ENCODE results near the gene AFTPH. TPM values are rescaled to one million over a fixed set of nuclear protein-coding genes. Genes with fewer than 3 reads are reported as not detected.

Gene AFTPH
- polyA plus RNA-seq, 1 of the 3 experiments (the other 2 are of a cell fraction): 7.4 TPM

- 96% methylated on average over 5 of the region's 5 CpGs for WGBS (ENCODE audit: low lambda C conversion rate)
- CTCF ChIA-PET: interaction anchor here (0.6 to 2.0 kb wide), 10 partner anchors 11 to 531 kb away, joined by 3 to 5 read pairs (median 3); partner anchors contain the start of gene SERTAD2
- no peaks in the 10 kb centered on the region; the same call in 1 of the 2 replicates for H3K79me2 ChIP-seq (ENCODE audit: insufficient read depth)
- H3K4me2 ChIP-seq: no peak overlapping the region
- H3K9me3 ChIP-seq: no peaks in the 10 kb centered on the region
- H3F3A ChIP-seq (replicated peaks; ENCODE audit: insufficient read depth): peaks cover 6% of the 10 kb centered on the region
- H3K9me2 ChIP-seq: no peaks in the 10 kb centered on the region
- H3K4me3 ChIP-seq (ENCODE audit: low read depth in 2 of 2, low read length in 1 of 2): no peak overlapping the region
- no peaks in the 10 kb centered on the region for H3K27me3 ChIP-seq (ENCODE audit: insufficient read depth)
- POLR2A ChIA-PET: interaction anchor here (1.3 kb wide), 1 partner anchor 71 kb away, joined by 3 read pairs; the partner anchor contains the start of gene SERTAD2
- H3K9ac ChIP-seq: no peak overlapping the region
- no peak overlapping the region for H3K27ac ChIP-seq (ENCODE audit: low read depth in 2 of 2, low read length in 1 of 2)
- no peak for DNase-seq
- H2AFZ ChIP-seq (ENCODE audit: low read depth): no peak overlapping the region
- peaks cover 30 to 55% of the 10 kb centered on the region in 2 experiments for H3K36me3 ChIP-seq (replicated peaks in 1 of 2; ENCODE audit: control insufficient read depth in 1 of 2, insufficient read depth in 2 of 2, low read length in 1 of 2)
- TF ChIP-seq NFIC (IDR thresholded peaks at IDR 0.05; ENCODE audit: borderline replicate concordance) (no peak), SIN3A (IDR thresholded peaks at IDR 0.05; ENCODE audit: borderline replicate concordance, low read depth, low read length) (no peak), MXI1 (IDR thresholded peaks at IDR 0.05; ENCODE audit: low read depth, low read length) (no peak), EP300 (IDR thresholded peaks at IDR 0.05; ENCODE audit: borderline replicate concordance in 1 of 2, low read depth in 1 of 2, low read length in 1 of 2) (no peak), RXRA (IDR thresholded peaks at IDR 0.05; ENCODE audit: borderline replicate concordance, low read depth) (no peak), POLR2AphosphoS5 (IDR thresholded peaks at IDR 0.05; ENCODE audit: low read depth, low read length) (no peak)
- peaks cover 4 to 7% of the 10 kb centered on the region in 2 experiments; a peak in 2 of 4 replicates for H3K4me1 ChIP-seq (ENCODE audit: control insufficient read depth in 1 of 2, insufficient read depth in 2 of 2, low read depth in 1 of 2, low read length in 1 of 2)
- H4K20me1 ChIP-seq (ENCODE audit: insufficient read depth): no peaks in the 10 kb centered on the region
These were observed 58.7 kb downstream of the AFTPH start for GRCh38 chr2:64582774-64583340.

- Histone ChIP-seq H3K4me1 (ENCODE audit: control insufficient read depth in 1 of 2, insufficient read depth in 2 of 2, low read depth in 1 of 2, low read length in 1 of 2) (peaks cover 4% of the 10 kb centered on the region in 2 experiments; a peak in 2 of 4 replicates), H3K36me3 (replicated peaks in 1 of 2; ENCODE audit: control insufficient read depth in 1 of 2, insufficient read depth in 2 of 2, low read length in 1 of 2) (peaks cover 43 to 56% of the 10 kb centered on the region in 2 experiments), H3K9me2 (no peaks in the 10 kb centered on the region), H3K4me2 (no peak overlapping the region), H3K79me2 (ENCODE audit: insufficient read depth) (no peaks in the 10 kb centered on the region), H3K27me3 (ENCODE audit: insufficient read depth) (no peaks in the 10 kb centered on the region), H3K4me3 (ENCODE audit: low read depth in 2 of 2, low read length in 1 of 2) (no peak overlapping the region), H3F3A (replicated peaks; ENCODE audit: insufficient read depth) (peaks cover 8% of the 10 kb centered on the region), H4K20me1 (ENCODE audit: insufficient read depth) (no peaks in the 10 kb centered on the region), H3K9ac (no peak overlapping the region), H3K27ac (ENCODE audit: low read depth in 2 of 2, low read length in 1 of 2) (no peak overlapping the region), H3K9me3 (no peaks in the 10 kb centered on the region), H2AFZ (ENCODE audit: low read depth) (no peak overlapping the region)
- ChIA-PET POLR2A (no interaction called here), CTCF (interaction anchor here (0.8 to 3.7 kb wide), 25 partner anchors 9 to 319 kb away, joined by 3 to 31 read pairs (median 6); partner anchors contain the start of genes AFTPH and SERTAD2)
- WGBS (ENCODE audit: low lambda C conversion rate): 93% methylated on average over 4 of the region's 4 CpGs
- no peak for DNase-seq
- TF ChIP-seq SMC3 (IDR thresholded peaks at IDR 0.05; ENCODE audit: low read depth, low read length) (no peak), PBX3 (IDR thresholded peaks at IDR 0.05) (no peak), MXI1 (IDR thresholded peaks at IDR 0.05; ENCODE audit: low read depth, low read length) (no peak), RFX5 (IDR thresholded peaks at IDR 0.05; ENCODE audit: low read length) (no peak), FOXJ3 (CRISPR knock-in tag; IDR thresholded peaks at IDR 0.05) (no peak), MEF2A (IDR thresholded peaks at IDR 0.05; ENCODE audit: borderline replicate concordance, low read depth) (no peak), TCF12 (IDR thresholded peaks at IDR 0.05) (no peak), TAF1 (IDR thresholded peaks at IDR 0.05; ENCODE audit: borderline replicate concordance, low read depth, low read length) (no peak), EP300 (IDR thresholded peaks at IDR 0.05; ENCODE audit: borderline replicate concordance in 1 of 2, low read depth in 1 of 2, low read length in 1 of 2) (no peak), POLR2AphosphoS5 (IDR thresholded peaks at IDR 0.05; ENCODE audit: low read depth, low read length) (no peak), GABPA (IDR thresholded peaks at IDR 0.05; ENCODE audit: low read depth) (no peak), RCOR1 (IDR thresholded peaks at IDR 0.05; ENCODE audit: low read length) (no peak), CHD2 (IDR thresholded peaks at IDR 0.05; ENCODE audit: low read length, partially characterized antibody) (no peak), YY1 (IDR thresholded peaks at IDR 0.05; ENCODE audit: low read depth) (no peak), EZH2phosphoT487 (IDR thresholded peaks at IDR 0.05; ENCODE audit: borderline replicate concordance, low read depth) (no peak), MAX (IDR thresholded peaks at IDR 0.05; ENCODE audit: low read depth) (no peak), CTCF (IDR thresholded peaks at IDR 0.05) (no peak)
These were observed 61.9 kb downstream of the AFTPH start for GRCh38 chr2:64586054-64586453.
